BE2C (cell line): ENCODE measurements around the gene SSUH2.

ENCODE experiments used
- DNase-seq: peaks from one replicate; pipeline ENCODE4 v3.0.0-alpha.2; 2020
- H3K27me3 ChIP-seq: fragments of 250-450 bp; sonication (Bioruptor Pico); 2 replicates; pipeline ENCODE4 v1.5.1; 2020; ENCODE audit warnings: mild to moderate bottlenecking
- H3K36me3 ChIP-seq: fragments of 250-450 bp; sonication (Bioruptor Pico); 2 replicates; pipeline ENCODE4 v1.5.1; 2020; ENCODE audit warnings: mild to moderate bottlenecking
- H3K4me1 ChIP-seq: fragments of 250-450 bp; sonication (Bioruptor Pico); 2 replicates; pipeline ENCODE4 v1.5.1; 2020
- H3K4me3 ChIP-seq: 2 replicates; pipeline ENCODE4 v1.5.1; 2011; ENCODE audit warnings: low read depth, low read length
- H3K9me3 ChIP-seq: fragments of 250-450 bp; sonication (Bioruptor Pico); 2 replicates; pipeline ENCODE4 v1.5.1; 2020
- CTCF ChIP-seq: IDR thresholded peaks from 2 replicates; pipeline ENCODE4 v1.5.1; 2012; ENCODE audit warnings: mild to moderate bottlenecking, low read depth, low read length

Gene SSUH2

DNA sequence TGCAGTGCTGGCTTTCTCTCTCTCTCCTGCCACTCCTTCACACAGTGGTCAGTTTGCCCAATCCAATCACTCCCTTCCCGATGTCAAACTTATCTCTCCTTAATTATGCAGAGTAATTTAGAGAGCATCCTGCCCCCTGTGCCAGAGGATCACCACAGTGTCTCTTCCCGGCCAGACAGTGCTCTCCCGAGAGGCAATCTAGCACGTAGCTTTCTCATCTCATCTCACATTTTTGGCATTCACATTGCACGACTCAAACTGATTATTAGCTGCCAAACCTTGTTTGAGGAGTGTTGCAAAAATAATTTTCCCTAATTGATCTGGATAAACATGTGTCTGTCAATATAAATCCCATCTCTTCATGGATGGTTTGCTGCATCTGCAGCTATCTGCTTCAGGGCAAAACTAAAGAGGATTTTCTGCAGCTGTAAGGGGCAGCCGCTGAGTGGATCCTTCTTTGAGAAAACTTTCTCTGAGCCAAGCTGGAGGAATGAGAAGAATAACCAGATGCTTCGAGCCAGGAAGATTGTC, 37.8 kb downstream of the SSUH2 start:
- H3K27me3 ChIP-seq, result no peaks in the 10 kb centered on the region
- H3K36me3 ChIP-seq, result no peaks in the 10 kb centered on the region
- peaks cover 6% of the 10 kb centered on the region; the same call in 1 of the 2 replicates for H3K4me1 ChIP-seq
- DNase-seq, result no peak
- no peaks in the 10 kb centered on the region for H3K9me3 ChIP-seq
- no peak overlapping the region; the same call in none of the 2 replicates for H3K4me3 ChIP-seq
- no peak for TF ChIP-seq CTCF

- H3K36me3 ChIP-seq, result no peaks in the 10 kb centered on the region
- peaks cover 6% of the 10 kb centered on the region; the same call in 1 of the 2 replicates for H3K4me1 ChIP-seq
- TF ChIP-seq CTCF, result no peak
- no peak overlapping the region for H3K4me3 ChIP-seq
- H3K27me3 ChIP-seq, result no peaks in the 10 kb centered on the region
- DNase-seq, result no peak
- no peaks in the 10 kb centered on the region for H3K9me3 ChIP-seq
These were observed 39.6 kb downstream of the SSUH2 start for GRCh38 chr3:8604988-8605387.

- H3K4me1 ChIP-seq, result peaks cover 6% of the 10 kb centered on the region; the same call in 1 of the 2 replicates
- no peak overlapping the region for H3K4me3 ChIP-seq
- no peaks in the 10 kb centered on the region for H3K9me3 ChIP-seq
- no peaks in the 10 kb centered on the region for H3K27me3 ChIP-seq
- no peaks in the 10 kb centered on the region for H3K36me3 ChIP-seq
- no peak for DNase-seq
- no peak for TF ChIP-seq CTCF
These were observed 40.6 kb downstream of the SSUH2 start for GRCh38 chr3:8604006-8604405.

- no peak for DNase-seq
- no peak for TF ChIP-seq CTCF
- Histone ChIP-seq H3K9me3 (no peaks in the 10 kb centered on the region), H3K4me1 (peaks cover 6% of the 10 kb centered on the region; the same call in 1 of the 2 replicates), H3K4me3 (no peak overlapping the region), H3K27me3 (no peaks in the 10 kb centered on the region), H3K36me3 (no peaks in the 10 kb centered on the region)
These were observed 41.4 kb downstream of the SSUH2 start for GRCh38 chr3:8603115-8603710.

- H3K4me1 ChIP-seq, result no peaks in the 10 kb centered on the region
- no peaks in the 10 kb centered on the region for H3K27me3 ChIP-seq
- DNase-seq, result no peak
- H3K4me3 ChIP-seq, result no peak overlapping the region
- TF ChIP-seq CTCF, result no peak
- no peaks in the 10 kb centered on the region for H3K36me3 ChIP-seq
- no peaks in the 10 kb centered on the region for H3K9me3 ChIP-seq
These were observed 44.1 kb downstream of the SSUH2 start for GRCh38 chr3:8600457-8600856.

DNA sequence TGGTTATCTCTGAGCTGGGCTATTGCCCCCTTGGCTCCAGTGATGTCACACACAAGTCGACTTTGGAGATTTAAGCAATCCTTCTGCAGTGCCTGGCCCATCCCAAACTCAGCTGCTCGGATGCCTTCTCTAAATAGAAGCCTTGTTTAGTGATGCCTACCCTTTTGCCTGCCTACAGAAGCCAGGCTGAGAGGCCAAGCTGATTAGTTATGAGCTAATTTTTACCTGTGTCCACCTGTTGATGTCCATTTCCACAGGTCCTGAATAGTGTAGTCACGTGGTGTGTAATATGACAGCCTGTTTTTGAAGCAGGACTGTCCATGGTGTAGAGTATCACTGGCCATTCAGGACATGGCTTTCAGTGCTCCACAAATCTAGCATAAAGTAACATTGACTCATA, 45.5 kb downstream of the SSUH2 start:
- no peak for DNase-seq
- no peaks in the 10 kb centered on the region for H3K4me1 ChIP-seq
- H3K27me3 ChIP-seq, result no peaks in the 10 kb centered on the region
- TF ChIP-seq CTCF, result no peak
- H3K4me3 ChIP-seq, result no peak overlapping the region
- no peaks in the 10 kb centered on the region for H3K36me3 ChIP-seq
- no peaks in the 10 kb centered on the region for H3K9me3 ChIP-seq
